ENCODE measurements around the gene SLC27A6.

DNA sequence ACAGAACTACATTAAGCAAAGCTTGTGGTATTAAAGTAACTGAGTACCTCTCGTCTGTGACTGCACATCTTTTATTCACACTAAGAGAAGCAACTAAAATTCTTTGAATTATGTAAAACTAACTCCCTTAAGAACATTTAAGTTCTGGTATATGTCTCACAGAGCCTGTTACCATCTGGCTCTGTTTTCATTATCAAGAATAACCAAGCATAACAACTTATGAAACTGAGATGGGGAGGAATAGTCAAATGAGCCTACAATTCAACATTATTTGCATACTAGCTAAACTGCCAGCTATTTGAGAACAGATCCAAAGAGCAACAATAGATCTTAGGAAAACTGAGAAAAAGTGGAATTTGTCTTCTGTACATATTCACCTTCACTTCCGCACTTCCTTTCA is 104.0 kb downstream of the SLC27A6 start:
- TF ChIP-seq, protein P1, sequence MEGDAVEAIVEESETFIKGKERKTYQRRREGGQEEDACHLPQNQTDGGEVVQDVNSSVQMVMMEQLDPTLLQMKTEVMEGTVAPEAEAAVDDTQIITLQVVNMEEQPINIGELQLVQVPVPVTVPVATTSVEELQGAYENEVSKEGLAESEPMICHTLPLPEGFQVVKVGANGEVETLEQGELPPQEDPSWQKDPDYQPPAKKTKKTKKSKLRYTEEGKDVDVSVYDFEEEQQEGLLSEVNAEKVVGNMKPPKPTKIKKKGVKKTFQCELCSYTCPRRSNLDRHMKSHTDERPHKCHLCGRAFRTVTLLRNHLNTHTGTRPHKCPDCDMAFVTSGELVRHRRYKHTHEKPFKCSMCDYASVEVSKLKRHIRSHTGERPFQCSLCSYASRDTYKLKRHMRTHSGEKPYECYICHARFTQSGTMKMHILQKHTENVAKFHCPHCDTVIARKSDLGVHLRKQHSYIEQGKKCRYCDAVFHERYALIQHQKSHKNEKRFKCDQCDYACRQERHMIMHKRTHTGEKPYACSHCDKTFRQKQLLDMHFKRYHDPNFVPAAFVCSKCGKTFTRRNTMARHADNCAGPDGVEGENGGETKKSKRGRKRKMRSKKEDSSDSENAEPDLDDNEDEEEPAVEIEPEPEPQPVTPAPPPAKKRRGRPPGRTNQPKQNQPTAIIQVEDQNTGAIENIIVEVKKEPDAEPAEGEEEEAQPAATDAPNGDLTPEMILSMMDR (IDR thresholded peaks at IDR 0.05): no peak
- no peak for TF ChIP-seq ZFX (IDR thresholded peaks at IDR 0.05; ENCODE audit: borderline replicate concordance)

All from 22Rv1 (cell line).